ENCODE results near the gene LARP4.
A peak's percentile ranks its signal among the peaks of the same experiment; 100 is the strongest.
"Not testable (repeated sequence)": the region's sequence is repeated elsewhere in the genome, so short reads cannot be mapped to it uniquely, and the experiment has no call there.

Gene LARP4

DNA sequence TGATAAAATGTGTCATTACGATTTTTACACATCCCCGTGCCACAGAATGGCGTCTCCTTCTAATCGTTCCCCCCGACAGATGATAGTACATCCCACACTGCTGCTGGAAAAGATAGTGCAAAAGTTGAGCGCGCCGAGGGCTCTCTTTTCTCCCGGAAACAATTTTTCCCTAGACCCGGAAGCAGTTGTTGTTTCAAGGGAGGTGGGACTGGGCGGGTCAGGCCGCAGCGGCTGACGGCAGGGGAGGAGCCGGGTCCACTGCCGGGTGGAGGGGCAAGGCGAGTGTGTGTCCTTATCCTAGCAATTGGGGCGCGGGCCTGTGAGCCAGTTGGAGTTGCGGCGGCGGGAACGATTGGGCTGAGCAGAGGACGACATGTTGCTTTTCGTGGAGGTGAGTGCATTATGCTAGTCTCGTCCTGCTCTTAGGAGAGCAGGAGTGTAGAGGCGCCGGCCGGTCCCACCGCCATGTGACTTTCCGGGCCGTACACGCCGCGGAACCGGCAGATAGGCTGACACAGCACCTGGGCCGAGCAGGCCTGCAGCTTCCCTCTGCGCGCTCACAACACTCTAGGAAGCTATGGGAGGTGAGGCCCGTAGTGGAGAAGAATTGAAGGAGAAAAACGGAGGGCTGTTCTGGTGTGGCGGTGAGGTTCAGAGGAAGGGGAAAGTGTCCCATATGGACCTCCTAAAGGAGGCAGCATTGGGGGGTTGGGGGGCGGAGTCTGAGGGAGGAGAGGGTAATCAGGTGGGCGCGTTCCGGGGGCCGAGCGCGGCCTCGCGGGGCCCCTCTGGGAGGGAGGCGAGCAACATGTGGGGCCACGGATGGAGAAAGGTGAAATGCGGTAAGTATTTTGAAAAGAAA, at the start of gene LARP4:
Gene LARP4, plus strand, starts transcription at position 248 of the 862 bp plus-strand sequence. Its CDS starts 126 bp downstream, at position 374.
- peak; percentile 94 for DNase-seq

DNA sequence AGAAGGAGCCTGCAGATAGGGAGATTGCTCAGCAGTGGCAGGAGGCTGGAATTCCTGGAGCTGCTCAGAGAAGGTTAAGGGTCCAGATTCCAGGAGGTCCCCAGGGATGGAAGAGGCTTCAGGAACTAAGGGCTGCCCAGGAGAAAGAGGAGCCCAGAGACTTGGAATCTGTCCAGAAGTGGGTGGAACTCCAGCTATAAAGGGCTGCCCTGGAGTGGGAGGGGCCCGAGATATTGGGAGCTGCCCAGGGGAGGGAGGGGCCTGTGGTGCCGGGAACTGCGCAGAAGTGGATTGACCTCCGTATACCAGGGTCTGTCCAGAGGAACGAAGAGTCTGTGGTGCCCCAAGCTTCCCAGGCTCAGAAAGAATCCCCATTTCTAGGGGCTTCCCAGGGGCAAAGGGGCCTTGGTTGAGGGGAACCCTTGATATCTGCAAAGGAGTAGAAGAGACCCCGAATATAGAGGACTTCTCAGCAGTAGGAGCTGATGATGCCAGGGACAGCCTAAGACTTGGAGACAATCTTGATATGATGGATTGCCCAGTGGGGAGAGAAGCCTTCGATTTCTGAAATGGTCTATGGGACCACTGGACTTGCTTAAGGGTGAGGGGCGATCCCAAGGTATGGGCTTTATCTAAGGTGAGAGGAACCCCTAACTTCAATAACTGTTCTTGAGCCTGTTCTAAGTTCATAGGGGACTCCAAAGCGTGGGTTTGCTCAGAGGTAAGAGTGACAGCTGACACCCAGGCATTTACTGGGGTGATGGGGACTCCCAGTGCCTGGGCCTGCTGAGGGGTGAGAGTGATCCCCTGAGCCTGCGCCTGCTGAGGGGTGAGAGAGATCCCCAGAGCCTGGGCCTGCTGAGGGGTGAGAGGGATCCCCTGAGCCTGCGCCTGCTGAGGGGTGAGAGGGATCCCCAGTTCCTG, 49.3 kb upstream of the LARP4 start:
- no peak for DNase-seq

DNA sequence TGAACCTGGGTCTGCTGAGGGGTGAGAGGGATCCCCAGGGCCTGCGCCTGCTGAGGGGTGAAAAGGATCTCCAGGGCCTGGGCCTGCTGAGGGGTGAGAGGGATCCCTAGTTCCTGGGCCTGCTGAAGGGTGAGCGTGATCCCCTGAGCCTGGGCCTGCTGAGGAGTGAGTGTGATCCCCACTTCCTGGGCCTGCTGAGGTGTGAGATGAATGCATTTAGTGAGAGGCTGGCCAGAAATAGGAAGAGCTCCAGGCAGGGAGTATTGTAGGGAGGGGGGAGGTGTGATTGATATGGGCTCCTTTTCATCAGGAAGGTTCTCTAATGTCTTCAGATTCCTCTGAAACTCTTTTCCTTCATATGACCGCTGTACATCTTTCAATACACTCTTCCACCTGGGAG, 47.3 kb upstream of the LARP4 start:
- no peak for DNase-seq

DNA sequence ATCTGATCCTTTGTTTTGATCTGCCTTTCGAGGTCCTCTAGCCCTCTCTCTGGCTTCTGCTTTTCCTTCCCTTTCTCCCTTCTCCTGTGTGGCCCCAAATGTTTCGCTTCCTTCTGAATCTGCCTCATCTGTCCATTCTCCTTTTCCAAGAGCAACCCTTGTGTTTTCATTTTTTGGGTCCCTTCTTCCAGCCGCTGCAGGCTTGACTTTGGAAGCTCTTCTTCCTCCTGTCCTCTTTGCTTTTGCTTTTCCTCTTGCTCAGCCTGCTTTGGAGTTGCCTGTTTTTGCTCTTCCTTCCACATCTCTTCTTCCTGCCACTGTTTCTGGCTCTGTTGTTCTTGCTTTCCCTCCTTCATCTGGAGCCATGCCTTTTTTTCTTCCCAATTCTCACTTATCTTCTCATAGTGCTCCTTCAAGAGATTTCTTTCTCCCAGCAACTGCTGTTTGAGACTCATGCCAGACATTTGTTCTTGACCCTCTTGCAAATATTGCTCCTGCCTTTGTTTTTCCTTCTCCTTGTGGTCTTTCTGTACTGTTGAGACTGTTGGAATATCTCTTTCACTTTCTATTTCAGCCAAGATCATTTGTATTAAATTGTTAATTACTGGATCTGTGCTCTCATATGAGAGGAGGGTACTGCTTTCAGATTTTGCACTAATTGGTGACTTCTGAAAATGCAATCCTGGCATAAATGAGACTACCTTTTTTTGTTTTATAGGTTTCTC, 46.7 kb upstream of the LARP4 start:
- DNase-seq, result no peak

DNA sequence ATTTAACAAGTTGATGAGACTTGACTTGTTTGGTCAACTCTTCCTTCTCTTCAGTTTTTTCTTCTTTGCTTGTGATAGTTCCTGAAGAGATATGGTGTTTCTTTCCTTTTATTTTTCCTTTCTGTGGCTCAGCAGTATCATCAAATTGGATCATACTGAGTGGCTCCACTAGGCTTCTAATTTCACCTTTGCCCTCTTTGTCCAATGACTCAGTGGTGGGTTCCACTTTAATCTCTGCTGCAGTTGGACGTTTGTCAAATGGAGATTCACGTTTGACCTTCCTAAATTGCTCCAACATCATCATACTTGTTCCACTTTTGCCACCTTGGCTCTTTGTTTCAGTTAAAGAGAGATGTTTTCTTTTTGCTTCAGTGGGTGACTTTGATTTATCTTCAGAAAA, 45.8 kb upstream of the LARP4 start:
- DNase-seq, result no peak

DNA sequence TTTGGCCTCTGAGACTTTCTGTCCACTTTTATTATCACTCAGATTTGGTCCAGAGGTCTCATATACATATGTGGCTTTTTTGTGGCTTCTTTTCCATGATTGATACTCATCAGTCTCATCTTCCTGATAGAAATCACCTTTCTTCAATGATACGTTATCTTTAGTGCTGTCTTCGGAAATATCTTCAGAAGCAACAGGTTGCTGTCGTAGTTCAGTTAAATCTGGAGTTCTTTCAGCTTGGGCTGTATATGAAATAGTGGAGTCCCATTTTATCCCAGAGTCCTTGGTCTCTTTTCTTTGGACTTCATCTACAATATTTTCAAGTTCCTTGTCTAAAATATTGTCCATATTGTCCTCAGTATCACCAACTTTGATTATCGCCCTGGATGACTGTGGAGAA, 45.3 kb upstream of the LARP4 start:
- DNase-seq, result no peak

DNA sequence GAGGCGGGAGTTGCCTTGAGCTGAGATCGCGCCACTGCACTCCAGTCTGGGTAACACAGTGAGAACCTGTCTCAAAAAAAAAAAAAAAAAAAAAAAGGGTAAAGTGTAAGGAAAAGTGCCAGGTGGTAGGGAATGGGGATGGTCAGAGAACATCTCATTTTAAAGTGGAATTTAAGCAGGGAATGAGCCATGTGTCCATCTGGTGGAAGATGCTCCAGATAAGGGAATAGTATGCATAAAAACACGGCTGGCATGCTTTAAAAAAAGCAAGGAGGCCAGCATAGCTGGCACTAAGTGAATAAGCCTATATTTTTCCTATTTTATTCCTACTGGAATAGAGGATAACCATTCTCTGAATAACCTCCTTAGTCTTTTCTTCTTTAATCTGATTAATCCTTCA, 38.0 kb upstream of the LARP4 start:
- DNase-seq, result no peak

DNA sequence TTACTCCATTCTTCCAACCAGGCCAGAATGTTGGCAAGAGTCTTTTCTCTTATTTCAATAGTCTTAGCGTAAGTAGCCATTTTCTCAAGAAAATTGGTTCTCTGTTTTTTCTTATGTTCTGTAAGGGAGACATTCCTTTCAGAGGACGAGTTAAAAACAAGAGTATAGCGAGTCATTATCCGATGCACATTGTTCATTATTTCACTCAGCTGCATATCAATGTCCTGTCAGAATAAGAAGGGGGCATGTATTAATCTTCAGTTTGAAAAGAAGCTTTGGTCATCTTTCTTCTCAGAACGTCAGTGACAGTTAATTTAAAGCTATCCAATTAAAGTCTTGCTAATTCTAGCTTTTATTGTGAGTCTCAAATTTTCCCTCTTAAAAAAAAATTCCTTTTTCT, 37.5 kb upstream of the LARP4 start:
- no peak for DNase-seq

DNA sequence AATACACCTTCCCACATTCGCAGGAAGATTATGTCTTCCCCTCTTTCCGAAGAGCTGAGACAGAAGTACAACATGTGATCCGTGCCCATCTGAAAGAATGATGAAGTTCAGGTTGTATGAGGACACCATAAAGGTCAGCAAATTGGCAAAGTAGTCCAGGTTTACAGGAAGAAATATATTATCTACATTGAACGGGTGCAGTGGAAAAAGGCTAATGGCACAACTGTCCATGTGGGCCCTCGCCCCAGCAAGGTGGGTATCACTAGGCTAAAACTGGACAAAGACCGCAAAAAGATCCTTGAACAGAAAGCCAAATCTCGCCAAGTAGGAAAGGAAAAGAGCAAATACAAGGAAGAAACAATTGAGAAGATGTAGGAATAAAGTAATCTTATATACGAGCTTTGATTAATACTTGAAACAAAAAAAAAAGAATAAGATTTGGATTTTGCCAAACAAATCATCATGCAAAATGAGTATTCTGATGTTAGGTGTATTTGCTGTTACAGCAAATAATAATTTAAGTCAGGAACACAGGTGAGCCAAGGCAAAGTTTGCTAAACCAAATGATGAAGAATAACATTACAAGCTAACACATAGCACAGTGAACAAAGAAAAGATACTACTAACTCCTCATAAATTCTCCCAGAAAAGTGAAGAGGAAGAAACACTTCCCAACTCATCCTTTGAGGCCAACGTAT, 34.8 kb upstream of the LARP4 start:
- no peak for DNase-seq

DNA sequence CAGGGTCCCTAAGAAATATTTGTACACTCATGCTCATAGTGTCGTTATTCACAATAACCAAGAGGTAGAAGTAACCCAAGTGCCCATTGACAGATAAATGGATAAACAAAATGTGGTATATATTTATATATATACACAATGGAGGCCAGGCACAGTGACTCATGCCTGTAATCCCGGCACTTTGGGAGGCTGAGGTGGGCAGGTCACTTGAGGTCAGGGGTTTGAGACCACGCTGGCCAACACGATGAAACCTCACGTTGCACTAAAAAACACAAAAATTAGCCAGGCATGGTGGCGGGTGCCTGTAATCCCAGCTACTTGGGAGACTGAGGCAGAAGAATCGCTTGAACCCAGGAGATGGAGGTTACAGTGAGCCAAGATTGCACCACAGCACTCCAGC, 30.0 kb upstream of the LARP4 start:
- not testable (repeated sequence) for DNase-seq

DNA sequence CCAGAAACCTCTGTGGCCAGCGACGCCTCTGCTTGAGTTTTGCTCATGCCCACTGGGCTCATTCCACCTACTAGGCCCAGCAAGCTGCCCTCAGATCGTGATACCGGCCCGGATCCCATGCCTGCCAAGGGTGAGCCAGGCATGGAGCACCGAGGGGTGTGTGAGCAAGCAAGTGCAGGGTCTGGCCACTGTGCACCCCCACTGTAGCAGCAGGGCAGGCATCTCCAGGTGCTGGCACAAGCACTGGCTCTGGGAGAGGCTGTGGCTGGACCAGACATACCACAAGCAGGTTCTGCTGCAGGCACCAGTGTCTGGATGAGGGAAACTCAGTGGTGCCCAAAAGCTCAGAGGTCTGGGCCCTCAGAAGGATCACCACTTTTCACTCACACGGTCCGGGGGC, 24.9 kb upstream of the LARP4 start:
- no peak for DNase-seq

DNA sequence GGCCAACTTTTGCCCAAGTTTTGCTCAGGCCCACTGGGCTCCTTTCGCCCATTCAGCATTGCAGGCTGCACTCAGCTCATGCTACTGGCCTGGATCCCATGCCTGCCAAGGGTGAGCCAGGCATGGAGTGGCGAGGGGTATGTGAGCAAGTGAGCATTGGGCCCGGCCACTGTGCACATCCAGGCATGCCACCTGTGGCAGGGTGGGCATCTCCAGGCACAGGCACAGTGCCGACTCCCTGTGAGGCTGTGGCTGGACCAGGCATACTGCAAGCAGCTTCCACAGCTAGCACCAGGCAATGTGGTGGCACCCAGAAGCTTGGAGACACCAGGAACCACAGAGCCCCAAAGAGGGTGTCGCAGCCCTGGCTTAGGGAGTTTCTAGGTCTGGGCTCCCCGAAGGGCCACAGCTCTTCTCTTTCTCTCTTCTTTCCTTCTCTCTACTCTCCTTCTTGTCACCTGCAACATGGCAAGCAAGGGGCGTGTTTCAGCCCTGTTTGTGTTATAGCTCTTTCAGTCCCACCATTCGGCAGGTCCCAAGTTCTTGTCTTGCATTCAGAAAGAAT, 19.8 kb upstream of the LARP4 start:
- no peak for DNase-seq

DNA sequence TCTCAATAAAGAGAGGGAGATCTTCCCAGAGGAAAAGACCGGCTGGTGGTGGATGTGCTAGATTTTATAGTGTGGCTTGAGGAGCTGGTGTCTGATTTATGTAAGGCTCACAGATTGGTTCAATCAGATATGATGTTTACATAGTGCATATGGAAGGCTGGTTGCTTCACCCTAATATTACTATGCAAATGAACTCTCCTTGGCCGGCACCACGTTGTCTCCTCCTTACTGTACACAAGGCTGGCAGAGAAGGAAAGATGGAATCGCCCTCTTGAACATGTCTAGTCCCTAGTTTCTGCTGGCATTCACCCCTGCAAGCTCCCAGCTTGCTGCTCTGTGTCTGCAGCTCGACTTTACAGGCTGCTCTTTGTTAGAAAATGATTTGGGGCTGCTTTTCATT, 13.2 kb upstream of the LARP4 start:
- no peak for DNase-seq

DNA sequence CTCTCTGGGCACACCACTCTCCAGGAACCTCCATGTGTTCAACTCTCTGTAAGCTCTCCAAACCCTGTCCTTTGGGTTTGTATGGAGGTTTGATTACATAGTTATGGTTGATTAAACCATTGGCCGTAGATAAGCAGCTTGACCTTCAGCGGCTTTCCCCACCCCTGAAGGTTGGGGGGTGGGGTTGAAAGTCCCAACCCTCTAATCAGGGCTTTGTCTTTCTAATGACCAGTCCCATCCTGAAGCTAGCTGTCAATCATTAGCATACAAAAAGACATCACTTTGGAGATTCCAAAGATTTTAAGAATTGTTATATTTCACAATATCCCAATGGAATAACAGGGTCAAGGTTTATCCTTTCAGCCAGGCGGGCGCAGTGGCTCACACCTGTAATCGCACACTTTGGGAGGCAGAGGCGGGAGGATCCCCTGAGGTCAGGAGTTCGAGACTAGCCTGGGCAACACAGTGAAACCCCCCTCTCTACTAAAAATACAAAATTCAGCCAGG, 12.7 kb upstream of the LARP4 start:
- DNase-seq, result no peak

DNA sequence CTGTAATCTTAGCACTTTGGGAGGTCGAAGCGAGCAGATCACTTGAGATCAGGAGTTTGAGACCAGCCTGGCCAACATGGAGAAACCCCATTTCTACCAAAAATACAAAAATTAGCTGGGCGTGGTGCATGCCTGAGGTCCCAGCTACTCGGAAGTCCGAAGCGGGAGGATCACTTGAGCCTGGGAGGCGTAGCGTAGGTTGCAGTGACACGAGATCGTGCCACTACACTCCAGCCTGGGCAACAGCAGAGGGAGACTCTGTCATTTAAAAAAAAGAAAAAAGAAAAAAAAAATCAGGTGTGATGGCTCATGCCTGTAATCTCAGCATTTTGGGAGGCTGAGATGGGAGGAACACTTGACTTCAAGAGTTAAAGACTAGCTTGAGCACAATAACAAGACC, 11.9 kb upstream of the LARP4 start:
- DNase-seq, result not testable (repeated sequence)

DNA sequence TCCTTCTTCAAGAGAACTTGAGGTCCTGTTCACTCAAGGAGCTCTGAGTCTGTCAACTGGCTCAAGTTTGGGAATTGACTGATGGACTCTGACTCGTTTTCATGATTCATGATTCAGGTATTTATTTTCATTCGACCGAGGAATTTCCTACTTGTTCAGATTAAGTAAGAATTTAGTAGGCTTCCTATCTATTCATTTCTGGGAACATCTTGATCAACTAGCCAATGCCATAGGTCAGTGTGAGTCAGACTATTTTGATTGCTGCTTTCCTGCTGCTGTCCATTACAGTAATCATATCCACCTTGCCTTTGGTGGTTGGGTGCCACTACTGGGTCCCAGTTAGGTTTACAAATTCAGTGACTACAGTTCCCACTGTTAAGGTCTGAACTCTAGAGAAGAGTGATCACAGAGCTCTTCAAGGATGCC, 10.4 kb upstream of the LARP4 start:
- DNase-seq, result no peak

DNA sequence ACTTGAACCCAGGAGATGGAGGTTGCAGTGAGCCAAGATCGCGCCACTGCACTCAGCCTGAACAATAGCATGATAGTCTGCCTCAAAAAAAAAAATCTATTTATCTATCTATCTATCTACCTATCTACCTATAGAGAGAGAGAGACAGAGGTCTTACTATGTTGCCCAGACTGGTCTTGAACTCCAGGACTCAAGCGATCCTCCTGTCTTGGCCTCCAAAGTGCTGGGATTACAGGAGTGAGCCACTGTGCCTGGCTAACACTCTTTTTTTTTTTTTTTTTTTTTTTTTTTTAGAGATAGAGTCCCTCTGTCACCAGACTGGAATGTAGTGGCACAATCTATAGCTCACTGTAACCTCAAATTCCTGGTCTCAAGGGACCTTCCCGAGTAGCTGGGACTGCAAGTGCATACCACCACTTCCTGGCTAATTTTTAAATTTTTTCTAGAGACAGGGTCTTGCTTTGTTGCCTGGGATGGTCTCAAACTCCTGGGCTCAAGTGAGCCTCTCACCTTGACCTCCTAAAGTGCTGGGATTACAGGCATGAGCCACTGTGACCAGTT, 6.1 kb upstream of the LARP4 start:
- no peak for DNase-seq

DNA sequence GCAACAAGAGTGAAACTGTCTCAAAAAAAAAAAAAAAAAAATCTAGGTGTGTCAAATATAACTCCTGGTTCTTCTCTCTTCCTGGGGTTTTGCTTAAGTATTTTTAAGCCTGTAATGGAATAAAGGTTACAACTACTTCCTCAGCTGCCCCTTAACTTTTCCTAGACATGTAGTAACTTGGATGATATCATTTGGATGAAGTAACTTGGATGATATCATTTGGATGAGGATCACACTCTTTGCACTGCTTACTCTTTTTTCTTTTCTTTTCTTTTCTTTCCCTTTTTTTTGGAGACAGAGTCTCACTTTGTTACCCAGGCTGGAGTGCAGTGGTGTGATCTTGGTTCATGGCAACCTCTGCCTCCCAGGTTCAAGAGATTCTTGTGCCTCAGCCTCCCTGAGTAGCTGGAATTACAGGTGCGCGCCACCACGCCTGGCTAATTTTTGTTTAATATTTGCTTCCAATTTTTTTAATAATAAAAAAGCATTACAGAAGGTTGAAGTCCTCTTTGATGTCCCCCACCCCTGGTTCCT, 3.5 kb upstream of the LARP4 start:
- no peak for DNase-seq

DNA sequence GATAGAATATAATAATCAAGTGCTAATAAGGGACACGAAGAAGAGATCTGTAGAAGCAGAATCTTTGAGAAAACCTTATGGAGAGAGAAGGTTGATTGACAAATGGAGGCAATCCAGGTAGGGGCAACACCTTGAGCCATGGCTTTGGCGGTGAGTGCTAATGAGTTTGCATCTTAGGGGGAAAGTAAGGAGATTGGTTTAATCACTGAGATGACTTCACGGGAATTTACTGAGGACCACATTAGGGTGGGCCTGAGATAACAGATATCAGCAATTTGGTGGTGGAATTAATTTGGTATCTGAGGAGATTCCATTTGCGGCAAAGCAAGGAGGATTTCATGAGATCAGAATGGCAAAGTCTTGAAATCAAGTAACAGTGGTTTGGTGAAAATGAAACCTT, 1.8 kb upstream of the LARP4 start:
- no peak for DNase-seq

DNA sequence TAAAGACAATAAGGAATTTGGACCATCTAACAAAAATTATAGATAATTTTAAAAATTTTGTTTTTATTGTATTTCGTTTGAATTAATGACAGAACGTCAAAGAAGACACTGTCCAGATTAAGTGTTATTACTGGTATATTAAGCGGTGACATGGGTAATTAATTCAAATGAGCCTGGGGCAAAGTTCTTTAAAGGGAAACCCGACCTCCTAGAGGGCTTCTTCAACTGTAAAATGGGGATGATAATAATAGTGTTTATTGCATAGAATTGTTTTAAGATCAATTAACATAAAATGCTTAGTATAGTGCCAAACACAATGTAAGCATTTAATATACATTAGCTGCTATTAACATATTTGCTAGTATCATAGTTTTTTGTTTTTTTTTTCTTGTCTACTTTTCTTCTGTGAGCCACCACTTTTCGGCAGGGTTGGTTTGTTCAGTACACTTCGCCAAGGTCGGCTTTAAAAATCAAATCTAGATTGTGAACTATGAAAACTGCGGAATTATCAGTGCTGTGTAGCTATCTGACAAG, 514 bp upstream of the LARP4 start:
- DNase-seq, result no peak

DNA sequence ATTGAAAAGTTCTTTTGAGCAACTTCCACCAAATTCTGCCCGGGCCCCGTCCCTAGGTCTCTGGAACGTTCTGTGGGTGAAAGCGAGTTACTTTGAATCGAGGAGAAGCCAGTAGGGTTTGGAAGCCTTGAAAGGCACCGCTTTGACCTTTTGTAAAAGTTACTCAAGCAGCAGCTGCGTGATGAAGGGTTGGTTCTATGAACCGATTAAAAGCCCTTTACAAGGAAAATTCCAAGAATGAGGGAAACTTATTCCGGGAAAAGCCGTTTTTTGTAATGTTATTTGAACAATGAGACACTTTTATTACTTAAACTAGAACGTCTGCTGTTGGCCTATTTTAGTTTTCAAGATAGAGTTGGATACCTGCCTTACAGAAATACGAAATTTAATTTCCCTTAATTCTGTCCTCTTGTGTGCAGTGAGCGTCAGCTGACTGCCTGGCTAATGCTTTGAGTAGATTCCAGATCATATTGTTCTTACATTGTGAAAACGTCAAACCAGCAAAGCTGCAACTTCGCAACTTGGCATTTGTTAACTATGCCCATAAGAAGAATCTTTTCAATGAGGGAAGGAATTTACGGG, 906 bp downstream of the LARP4 start:
- DNase-seq, result no peak
